ENCODE data around the gene PAX7. TPM values are rescaled to one million over a fixed set of nuclear protein-coding genes. Genes with fewer than 3 reads are reported as not detected.

Gene PAX7
- total RNA-seq, 1 donor from 2014 or later: not detected

- no peak for TF ChIP-seq CTCF (IDR thresholded peaks at IDR 0.05)
- ChIA-PET CTCF (no interaction called here), POLR2A (no interaction called here)
- H3K9me3 Mint-ChIP-seq: no peaks in the 10 kb centered on the region
- peaks cover 70% of the 10 kb centered on the region for H3K27me3 Mint-ChIP-seq
- no peak for ATAC-seq (ENCODE audit: low read depth)
- no peak for DNase-seq
- no peak overlapping the region for H3K27ac Mint-ChIP-seq
- H3K4me1 Mint-ChIP-seq: no peaks in the 10 kb centered on the region
- intact Hi-C loops (cut with micrococcal nuclease): no loop called here
- no peak overlapping the region for H3K4me3 Mint-ChIP-seq
- no peaks in the 10 kb centered on the region for H3K36me3 Mint-ChIP-seq (ENCODE audit: low read depth)
Observed at GRCh38 chr1:18632783-18633421, 2.3 kb downstream of the PAX7 start.

- no peaks in the 10 kb centered on the region for H3K9me3 Mint-ChIP-seq
- TF ChIP-seq CTCF (IDR thresholded peaks at IDR 0.05): no peak
- H3K27ac Mint-ChIP-seq: no peak overlapping the region
- ATAC-seq (ENCODE audit: low read depth): no peak
- no peaks in the 10 kb centered on the region for H3K36me3 Mint-ChIP-seq (ENCODE audit: low read depth)
- H3K4me1 Mint-ChIP-seq: no peaks in the 10 kb centered on the region
- H3K27me3 Mint-ChIP-seq: peaks cover 70% of the 10 kb centered on the region
- intact Hi-C loops (cut with micrococcal nuclease): no loop called here
- no peak overlapping the region for H3K4me3 Mint-ChIP-seq
- no peak for DNase-seq
- ChIA-PET POLR2A (no interaction called here), CTCF (no interaction called here)
Observed at GRCh38 chr1:18633422-18634155, 2.9 kb downstream of the PAX7 start.

GRCh38 chr1:18634276-18634675 lies 3.6 kb downstream of the PAX7 start:
- H3K9me3 Mint-ChIP-seq: no peaks in the 10 kb centered on the region
- no peak for DNase-seq
- POLR2A ChIA-PET: no interaction called here
- ATAC-seq (ENCODE audit: low read depth): no peak
- intact Hi-C loops (cut with micrococcal nuclease): no loop called here
- H3K4me3 Mint-ChIP-seq: no peak overlapping the region
- H3K27me3 Mint-ChIP-seq: peaks cover 70% of the 10 kb centered on the region
- no peaks in the 10 kb centered on the region for H3K4me1 Mint-ChIP-seq
- no peak overlapping the region for H3K27ac Mint-ChIP-seq
- H3K36me3 Mint-ChIP-seq (ENCODE audit: low read depth): no peaks in the 10 kb centered on the region
- CTCF ChIA-PET: no interaction called here
- TF ChIP-seq CTCF (IDR thresholded peaks at IDR 0.05): no peak

GRCh38 chr1:18635070-18635577 lies 4.5 kb downstream of the PAX7 start:
- no peak for DNase-seq
- TF ChIP-seq CTCF (IDR thresholded peaks at IDR 0.05): no peak
- H3K27me3 Mint-ChIP-seq: peaks cover 75% of the 10 kb centered on the region
- CTCF ChIA-PET: no interaction called here
- H3K4me1 Mint-ChIP-seq: no peaks in the 10 kb centered on the region
- no peak overlapping the region for H3K27ac Mint-ChIP-seq
- H3K4me3 Mint-ChIP-seq: no peak overlapping the region
- ATAC-seq (ENCODE audit: low read depth): no peak
- intact Hi-C loops (cut with micrococcal nuclease): no loop called here
- H3K36me3 Mint-ChIP-seq (ENCODE audit: low read depth): no peaks in the 10 kb centered on the region
- H3K9me3 Mint-ChIP-seq: no peaks in the 10 kb centered on the region
- POLR2A ChIA-PET: no interaction called here

GRCh38 chr1:18635891-18636595 lies 5.4 kb downstream of the PAX7 start:
- ChIA-PET POLR2A (no interaction called here), CTCF (no interaction called here)
- no peak for DNase-seq
- no peak for TF ChIP-seq CTCF (IDR thresholded peaks at IDR 0.05)
- Mint-ChIP-seq H3K9me3 (no peaks in the 10 kb centered on the region), H3K4me3 (no peak overlapping the region), H3K4me1 (no peaks in the 10 kb centered on the region), H3K27ac (no peak overlapping the region), H3K27me3 (peaks cover 77% of the 10 kb centered on the region), H3K36me3 (ENCODE audit: low read depth) (no peaks in the 10 kb centered on the region)
- ATAC-seq (ENCODE audit: low read depth): no peak
- intact Hi-C loops (cut with micrococcal nuclease): no loop called here
